Measurements from ENCODE around the gene C16orf46. TPM values are rescaled to one million over a fixed set of nuclear protein-coding genes. Genes with fewer than 3 reads are reported as not detected.

Gene C16orf46
- total and polyA plus RNA-seq, 2 experiments from 2014 or later: 1.0 to 1.9 TPM

- Histone ChIP-seq H3K27ac (no peak overlapping the region), H3K79me2 (no peaks in the 10 kb centered on the region), H2AFZ (no peak overlapping the region), H3K4me1 (ENCODE audit: insufficient read depth) (no peaks in the 10 kb centered on the region), H3K4me2 (no peak overlapping the region), H3K36me3 (replicated peaks; ENCODE audit: insufficient read depth, low read depth) (no peaks in the 10 kb centered on the region), H4K20me1 (ENCODE audit: insufficient read depth, poor library complexity, severe bottlenecking) (no peaks in the 10 kb centered on the region), H3K9me2 (replicated peaks; ENCODE audit: insufficient read depth) (no peaks in the 10 kb centered on the region), H3K27me3 (no peaks in the 10 kb centered on the region), H3K9me3 (ENCODE audit: low read depth) (no peaks in the 10 kb centered on the region), H3K4me3 (no peak overlapping the region)
- 93% methylated on average over 9 of the region's 9 CpGs for WGBS (ENCODE audit: low lambda C conversion rate, missing lambda C conversion rate)
- TF ChIP-seq CTCF (IDR thresholded peaks at IDR 0.05; ENCODE audit: poor library complexity) (no peak), EZH2phosphoT487 (IDR thresholded peaks at IDR 0.05; ENCODE audit: low read depth, severe bottlenecking, unreplicated experiment) (no peak), EZH2 (IDR thresholded peaks at IDR 0.05; ENCODE audit: borderline replicate concordance) (no peak)
- no peak for DNase-seq (ENCODE audit: low spot score)
Measured at GRCh38 chr16:81101702-81102101, 24.7 kb upstream of the C16orf46 start.

- DNase-seq (ENCODE audit: low spot score): no peak
- Histone ChIP-seq H3K27ac (no peak overlapping the region), H3K4me1 (ENCODE audit: insufficient read depth) (peaks cover 2% of the 10 kb centered on the region), H3K9me2 (replicated peaks; ENCODE audit: insufficient read depth) (no peaks in the 10 kb centered on the region), H3K4me3 (no peak overlapping the region), H3K27me3 (no peaks in the 10 kb centered on the region), H3K79me2 (peaks cover 2% of the 10 kb centered on the region), H4K20me1 (ENCODE audit: insufficient read depth, poor library complexity, severe bottlenecking) (no peaks in the 10 kb centered on the region), H3K36me3 (replicated peaks; ENCODE audit: insufficient read depth, low read depth) (no peaks in the 10 kb centered on the region), H3K9me3 (ENCODE audit: low read depth) (no peaks in the 10 kb centered on the region), H3K4me2 (no peak overlapping the region), H2AFZ (no peak overlapping the region)
- no peak for TF ChIP-seq EZH2 (IDR thresholded peaks at IDR 0.05; ENCODE audit: borderline replicate concordance)
- TF ChIP-seq CTCF (IDR thresholded peaks at IDR 0.05; ENCODE audit: poor library complexity): no peak
- TF ChIP-seq EZH2phosphoT487 (IDR thresholded peaks at IDR 0.05; ENCODE audit: low read depth, severe bottlenecking, unreplicated experiment): no peak
Measured at GRCh38 chr16:81099958-81100357, 22.9 kb upstream of the C16orf46 start.

GRCh38 chr16:81097230-81097629, 20.2 kb upstream of the C16orf46 start:
- TF ChIP-seq EZH2phosphoT487 (IDR thresholded peaks at IDR 0.05; ENCODE audit: low read depth, severe bottlenecking, unreplicated experiment): no peak
- no peak for TF ChIP-seq EZH2 (IDR thresholded peaks at IDR 0.05; ENCODE audit: borderline replicate concordance)
- no peak for TF ChIP-seq CTCF (IDR thresholded peaks at IDR 0.05; ENCODE audit: poor library complexity)
- no peaks in the 10 kb centered on the region for H3K9me3 ChIP-seq (ENCODE audit: low read depth)
- WGBS (ENCODE audit: low lambda C conversion rate, missing lambda C conversion rate): over 99% methylated on average over 6 of the region's 6 CpGs
- peak overlapping the region; percentile 63 for H3K4me2 ChIP-seq
- H3K4me1 ChIP-seq (ENCODE audit: insufficient read depth): peaks cover 4% of the 10 kb centered on the region
- H4K20me1 ChIP-seq (ENCODE audit: insufficient read depth, poor library complexity, severe bottlenecking): no peaks in the 10 kb centered on the region
- peak overlapping the region; percentile 54 for H2AFZ ChIP-seq
- no peaks in the 10 kb centered on the region for H3K27me3 ChIP-seq
- DNase-seq (ENCODE audit: low spot score): no peak
- H3K36me3 ChIP-seq (replicated peaks; ENCODE audit: insufficient read depth, low read depth): no peaks in the 10 kb centered on the region
- H3K27ac ChIP-seq: peak overlapping the region; percentile 75
- H3K79me2 ChIP-seq: peaks cover 25% of the 10 kb centered on the region
- no peaks in the 10 kb centered on the region for H3K9me2 ChIP-seq (replicated peaks; ENCODE audit: insufficient read depth)
- H3K4me3 ChIP-seq: no peak overlapping the region

- Histone ChIP-seq H3K27me3 (no peaks in the 10 kb centered on the region), H3K79me2 (peaks cover 30% of the 10 kb centered on the region), H3K4me3 (no peak overlapping the region), H3K9me2 (replicated peaks; ENCODE audit: insufficient read depth) (no peaks in the 10 kb centered on the region), H4K20me1 (ENCODE audit: insufficient read depth, poor library complexity, severe bottlenecking) (no peaks in the 10 kb centered on the region), H3K4me2 (peak overlapping the region; percentile 63), H2AFZ (peak overlapping the region; percentile 54), H3K9me3 (ENCODE audit: low read depth) (no peaks in the 10 kb centered on the region), H3K27ac (peak overlapping the region; percentile 75), H3K4me1 (ENCODE audit: insufficient read depth) (peaks cover 4% of the 10 kb centered on the region), H3K36me3 (replicated peaks; ENCODE audit: insufficient read depth, low read depth) (no peaks in the 10 kb centered on the region)
- no peak for TF ChIP-seq EZH2phosphoT487 (IDR thresholded peaks at IDR 0.05; ENCODE audit: low read depth, severe bottlenecking, unreplicated experiment)
- no peak for TF ChIP-seq CTCF (IDR thresholded peaks at IDR 0.05; ENCODE audit: poor library complexity)
- TF ChIP-seq EZH2 (IDR thresholded peaks at IDR 0.05; ENCODE audit: borderline replicate concordance): no peak
- no peak for DNase-seq (ENCODE audit: low spot score)
- WGBS (ENCODE audit: low lambda C conversion rate, missing lambda C conversion rate): 63% methylated on average over 8 of the region's 8 CpGs
Measured at GRCh38 chr16:81096715-81097208, 19.7 kb upstream of the C16orf46 start.
